Measurements from ENCODE around the gene NIPBL.
A peak's percentile ranks its signal among the peaks of the same experiment; 100 is the strongest.

The NIPBL gene

GRCh38 chr5:37109338-37109737, 232.8 kb downstream of the NIPBL start:
- no peak for DNase-seq

GRCh38 chr5:37110135-37110534, 233.6 kb downstream of the NIPBL start:
- no peak for DNase-seq

GRCh38 chr5:37111426-37112382, 235.1 kb downstream of the NIPBL start:
- peak; percentile 7 for DNase-seq

- DNase-seq, result no peak
Measured at GRCh38 chr5:37112383-37112991, 235.9 kb downstream of the NIPBL start.

Measured in activated CD4-positive, alpha-beta T cell treated with anti-CD3 and anti-CD28 coated beads for 48 hours (primary cell).